Osteocyte (in vitro differentiated cells): Measurements from ENCODE around the gene OR52D1. TPM values are rescaled to one million over a fixed set of nuclear protein-coding genes. Genes with fewer than 3 reads are reported as not detected.

ENCODE experiments used
- DNase-seq: peaks from one replicate; pipeline ENCODE4 v3.0.0; 2021; ENCODE audit warnings: mixed read lengths; ENCODE audit not compliant: unreplicated experiment; ENCODE audit errors: extremely low spot score
- H3K27ac Mint-ChIP-seq: one replicate; pipeline ENCODE4 v1.8.0; 2021; ENCODE audit warnings: mild to moderate bottlenecking, mixed read lengths; ENCODE audit not compliant: unreplicated experiment
- H3K27me3 Mint-ChIP-seq: one replicate; pipeline ENCODE4 v1.8.0; 2021; ENCODE audit warnings: mixed read lengths; ENCODE audit not compliant: unreplicated experiment
- H3K36me3 Mint-ChIP-seq: one replicate; pipeline ENCODE4 v1.8.0; 2021; ENCODE audit warnings: mixed read lengths; ENCODE audit not compliant: unreplicated experiment
- H3K4me1 Mint-ChIP-seq: one replicate; pipeline ENCODE4 v1.8.0; 2021; ENCODE audit warnings: mixed read lengths; ENCODE audit not compliant: unreplicated experiment
- H3K4me3 Mint-ChIP-seq: one replicate; pipeline ENCODE4 v1.8.0; 2021; ENCODE audit warnings: mild to moderate bottlenecking, moderate library complexity, mixed read lengths; ENCODE audit not compliant: unreplicated experiment
- H3K9me3 Mint-ChIP-seq: one replicate; pipeline ENCODE4 v1.8.0; 2021; ENCODE audit warnings: mixed read lengths; ENCODE audit not compliant: unreplicated experiment
- CTCF ChIP-seq: fragments of 200-600 bp; sonication (generic); IDR thresholded peaks from 2 replicates; pipeline ENCODE4 v1.5.0; 2021; ENCODE audit warnings: antibody characterized with exemption, mild to moderate bottlenecking, moderate library complexity
- total RNA-seq: library from RNA; stranded (reverse); gene quantifications from 2 replicates; pipeline ENCODE4 v1.2.1, GENCODE V29; 2021

Gene OR52D1
- total RNA-seq, 1 donor from 2014 or later, result not detected

DNA sequence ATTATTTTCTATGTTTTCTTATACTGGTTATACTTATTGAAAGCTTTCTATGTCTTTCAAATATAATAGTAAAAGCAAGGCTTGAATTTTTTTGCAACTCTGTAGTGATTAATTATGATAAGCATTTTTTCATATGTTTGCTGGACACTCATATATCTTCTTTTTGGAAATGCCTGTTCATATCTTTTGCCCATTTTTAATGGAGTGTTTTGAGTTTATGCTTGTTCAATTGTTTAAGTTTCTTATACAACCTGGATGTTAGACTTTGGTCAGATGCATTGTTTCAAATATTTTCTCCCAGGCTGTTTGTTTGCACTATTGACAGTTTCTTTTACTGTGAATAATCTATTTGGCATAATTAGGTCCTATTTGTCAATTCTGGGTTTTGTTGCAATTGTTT, 48.0 kb downstream of the OR52D1 start:
- TF ChIP-seq CTCF, result no peak
- Mint-ChIP-seq H3K9me3 (peaks cover 4% of the 10 kb centered on the region), H3K4me1 (no peaks in the 10 kb centered on the region), H3K36me3 (no peaks in the 10 kb centered on the region), H3K27me3 (peaks cover 24% of the 10 kb centered on the region), H3K27ac (no peak overlapping the region), H3K4me3 (no peak overlapping the region)
- no peak for DNase-seq

Other genes starting within 250 kb of the OR52D1 start
- gene HBG1, start 238.8 kb upstream of the OR52D1 start, total RNA-seq, result not detected in 2 replicates
- gene HBG2, start 233.9 kb upstream of the OR52D1 start, total RNA-seq, result not detected in 2 replicates
- gene HBE1, start 218.7 kb upstream of the OR52D1 start, total RNA-seq, result not detected in 2 replicates
- gene OR51B4, start 186.7 kb upstream of the OR52D1 start, total RNA-seq, result not detected in 2 replicates
- not detected in 2 replicates for gene OR51B2, start 164.4 kb upstream of the OR52D1 start, total RNA-seq
- gene OR51B5, start 145.2 kb upstream of the OR52D1 start, total RNA-seq, result not detected in 2 replicates
- not detected in 2 replicates for gene OR51B6, start 137.2 kb upstream of the OR52D1 start, total RNA-seq
- not detected in 2 replicates for gene OR51M1, start 104.9 kb upstream of the OR52D1 start, total RNA-seq
- gene OR51Q1, start 66.6 kb upstream of the OR52D1 start, total RNA-seq, result not detected in 2 replicates
- gene OR51I1, start 47.2 kb upstream of the OR52D1 start, total RNA-seq, result not detected in 2 replicates
- not detected in 2 replicates for gene OR51I2, start 39.4 kb upstream of the OR52D1 start, total RNA-seq
- not detected in 2 replicates for gene UBQLN3, start 21.3 kb downstream of the OR52D1 start, total RNA-seq
- gene UBQLNL, start 28.0 kb downstream of the OR52D1 start, total RNA-seq, result 0.32 and 0.39 TPM in 2 replicates
- not detected in 2 replicates for gene OR52H1, start 59.9 kb downstream of the OR52D1 start, total RNA-seq
- gene OR52B6, start 92.2 kb downstream of the OR52D1 start, total RNA-seq, result not detected in 2 replicates
- 1.9 TPM in 2 replicates for gene TRIM6, start 108.0 kb downstream of the OR52D1 start, total RNA-seq
- 4.6 and 5.6 TPM in 2 replicates for gene TRIM34, start 136.3 kb downstream of the OR52D1 start, total RNA-seq
- 41.7 and 47.3 TPM in 2 replicates for gene TRIM5, start 196.4 kb downstream of the OR52D1 start, total RNA-seq
- gene TRIM22, start 201.1 kb downstream of the OR52D1 start, total RNA-seq, result 136 and 138 TPM in 2 replicates
- not detected in 2 replicates for gene OR56B1, start 247.8 kb downstream of the OR52D1 start, total RNA-seq